ENCODE data around the gene ARL13A.

- TF ChIP-seq CEBPB (IDR thresholded peaks at IDR 0.05; ENCODE audit: borderline replicate concordance, low read depth, low read length) (no peak), SNAPC2 (CRISPR knock-in tag; IDR thresholded peaks at IDR 0.05) (no peak), E2F5 (CRISPR knock-in tag; conservative IDR thresholded peaks at IDR 0.05) (no peak), PATZ1 (CRISPR knock-in tag; IDR thresholded peaks at IDR 0.05) (no peak), ZNF326 (CRISPR knock-in tag; IDR thresholded peaks at IDR 0.05; ENCODE audit: borderline replicate concordance) (no peak), FUBP1 (CRISPR knock-in tag; IDR thresholded peaks at IDR 0.05; ENCODE audit: borderline replicate concordance) (no peak), ZNF580 (CRISPR knock-in tag; IDR thresholded peaks at IDR 0.05; ENCODE audit: borderline replicate concordance, low read depth) (no peak), CREM (IDR thresholded peaks at IDR 0.05) (no peak), CREM (CRISPR knock-in tag; IDR thresholded peaks at IDR 0.05) (no peak)
Observed at GRCh38 chrX:100944601-100945000, 24.9 kb upstream of the ARL13A start.
